ENCODE results near the gene STUB1. TPM values are rescaled to one million over a fixed set of nuclear protein-coding genes. Genes with fewer than 3 reads are reported as not detected.

The STUB1 gene
- total RNA-seq, 1 donor from 2014 or later, result 87.1 TPM

GRCh38 chr16:637081-638018, 42.9 kb upstream of the STUB1 start:
- H3K4me3 Mint-ChIP-seq (ENCODE audit: low read depth), result peak overlapping the region; percentile 89
- H3K4me1 Mint-ChIP-seq (ENCODE audit: low read depth), result peaks cover 8% of the 10 kb centered on the region
- TF ChIP-seq, protein P1, sequence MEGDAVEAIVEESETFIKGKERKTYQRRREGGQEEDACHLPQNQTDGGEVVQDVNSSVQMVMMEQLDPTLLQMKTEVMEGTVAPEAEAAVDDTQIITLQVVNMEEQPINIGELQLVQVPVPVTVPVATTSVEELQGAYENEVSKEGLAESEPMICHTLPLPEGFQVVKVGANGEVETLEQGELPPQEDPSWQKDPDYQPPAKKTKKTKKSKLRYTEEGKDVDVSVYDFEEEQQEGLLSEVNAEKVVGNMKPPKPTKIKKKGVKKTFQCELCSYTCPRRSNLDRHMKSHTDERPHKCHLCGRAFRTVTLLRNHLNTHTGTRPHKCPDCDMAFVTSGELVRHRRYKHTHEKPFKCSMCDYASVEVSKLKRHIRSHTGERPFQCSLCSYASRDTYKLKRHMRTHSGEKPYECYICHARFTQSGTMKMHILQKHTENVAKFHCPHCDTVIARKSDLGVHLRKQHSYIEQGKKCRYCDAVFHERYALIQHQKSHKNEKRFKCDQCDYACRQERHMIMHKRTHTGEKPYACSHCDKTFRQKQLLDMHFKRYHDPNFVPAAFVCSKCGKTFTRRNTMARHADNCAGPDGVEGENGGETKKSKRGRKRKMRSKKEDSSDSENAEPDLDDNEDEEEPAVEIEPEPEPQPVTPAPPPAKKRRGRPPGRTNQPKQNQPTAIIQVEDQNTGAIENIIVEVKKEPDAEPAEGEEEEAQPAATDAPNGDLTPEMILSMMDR (IDR thresholded peaks at IDR 0.05; ENCODE audit: unreplicated experiment), result no peak
- H3K27ac Mint-ChIP-seq, result peak overlapping the region; percentile 100
- H3K36me3 Mint-ChIP-seq (ENCODE audit: insufficient read depth), result peaks cover 2% of the 10 kb centered on the region
- no peaks in the 10 kb centered on the region for H3K9me3 Mint-ChIP-seq (ENCODE audit: low read depth)
- no peaks in the 10 kb centered on the region for H3K27me3 Mint-ChIP-seq
- DNase-seq (ENCODE audit: low spot score, unreplicated experiment), result peak; percentile 78

- peak overlapping the region; percentile 24 for H3K27ac Mint-ChIP-seq
- H3K9me3 Mint-ChIP-seq (ENCODE audit: low read depth), result no peaks in the 10 kb centered on the region
- peaks cover 8% of the 10 kb centered on the region for H3K4me1 Mint-ChIP-seq (ENCODE audit: low read depth)
- peak overlapping the region; percentile 53 for H3K4me3 Mint-ChIP-seq (ENCODE audit: low read depth)
- DNase-seq (ENCODE audit: low spot score, unreplicated experiment), result no peak
- peaks cover 2% of the 10 kb centered on the region for H3K36me3 Mint-ChIP-seq (ENCODE audit: insufficient read depth)
- TF ChIP-seq, protein P1 (IDR thresholded peaks at IDR 0.05; ENCODE audit: unreplicated experiment), result no peak
- H3K27me3 Mint-ChIP-seq, result no peaks in the 10 kb centered on the region
Measured at GRCh38 chr16:638034-638543, 42.1 kb upstream of the STUB1 start.

- Mint-ChIP-seq H3K36me3 (ENCODE audit: insufficient read depth) (peaks cover 2% of the 10 kb centered on the region), H3K4me3 (ENCODE audit: low read depth) (no peak overlapping the region), H3K4me1 (ENCODE audit: low read depth) (peaks cover 8% of the 10 kb centered on the region), H3K9me3 (ENCODE audit: low read depth) (no peaks in the 10 kb centered on the region), H3K27me3 (no peaks in the 10 kb centered on the region), H3K27ac (no peak overlapping the region)
- DNase-seq (ENCODE audit: low spot score, unreplicated experiment), result no peak
- TF ChIP-seq, protein P1 (IDR thresholded peaks at IDR 0.05; ENCODE audit: unreplicated experiment), result no peak
Measured at GRCh38 chr16:638836-639235, 41.4 kb upstream of the STUB1 start.

- Mint-ChIP-seq H3K27me3 (no peaks in the 10 kb centered on the region), H3K9me3 (ENCODE audit: low read depth) (no peaks in the 10 kb centered on the region), H3K4me3 (ENCODE audit: low read depth) (peak overlapping the region; percentile 50)
Measured at GRCh38 chr16:640614-641013, 39.6 kb upstream of the STUB1 start.

More at GRCh38 chr16:640614-641013, 39.6 kb upstream of the STUB1 start:
- Mint-ChIP-seq H3K27ac (no peak overlapping the region), H3K36me3 (ENCODE audit: insufficient read depth) (peaks cover 4% of the 10 kb centered on the region), H3K4me1 (ENCODE audit: low read depth) (peaks cover 10% of the 10 kb centered on the region)
- TF ChIP-seq, protein P1 (IDR thresholded peaks at IDR 0.05; ENCODE audit: unreplicated experiment), result no peak
- DNase-seq (ENCODE audit: low spot score, unreplicated experiment), result no peak
